Large intestine (tissue), 3 donors: ENCODE results near the gene ABR. TPM values are rescaled to one million over a fixed set of nuclear protein-coding genes. Genes with fewer than 3 reads are reported as not detected.
"Not testable (repeated sequence)": the region's sequence is repeated elsewhere in the genome, so short reads cannot be mapped to it uniquely, and the experiment has no call there.

Experiments
- DNase-seq, 2 donors: peaks; one replicate each; pipeline versions ENCODE4 v3.0.0 to v3.0.0-alpha.2; 2013
- H3K27ac ChIP-seq: one replicate; pipeline ENCODE4 v1.5.1; 2013; ENCODE audit warnings: low read length
- H3K27me3 ChIP-seq: 2 replicates; pipeline ENCODE4 v1.6.1; 2013; ENCODE audit warnings: low read length; ENCODE audit not compliant: control insufficient read depth, insufficient read depth
- H3K36me3 ChIP-seq: 2 replicates; pipeline ENCODE4 v1.6.1; 2013; ENCODE audit warnings: low read length; ENCODE audit not compliant: control insufficient read depth, insufficient read depth
- H3K4me1 ChIP-seq: one replicate; pipeline ENCODE4 v1.6.1; 2013; ENCODE audit warnings: low read length; ENCODE audit not compliant: control insufficient read depth, insufficient read depth
- H3K4me3 ChIP-seq: one replicate; pipeline ENCODE4 v1.5.1; 2013; ENCODE audit warnings: low read length
- H3K9me3 ChIP-seq: one replicate; pipeline ENCODE4 v1.6.1; 2013; ENCODE audit warnings: mild to moderate bottlenecking, low read depth, low read length, moderate library complexity; ENCODE audit not compliant: control insufficient read depth
- WGBS: methylation state at CpG from one replicate; pipeline ENCODE4 v1.1.5; 2013; ENCODE audit warnings: low lambda C conversion rate; ENCODE audit not compliant: insufficient coverage; 5-methylcytosine and 5-hydroxymethylcytosine counted together
- polyA plus RNA-seq: library from polyadenylated mRNA; unstranded; fragments of 120-200 nt; gene quantifications from one replicate; pipeline ENCODE4 v1.2.1, GENCODE V29; 2013

ABR gene
- polyA plus RNA-seq, 1 donor: 125 TPM

GRCh38 chr17:1130191-1130590 is 49.6 kb downstream of the ABR start:
- H3K9me3 ChIP-seq: peaks cover 5% of the 10 kb centered on the region
- no peaks in the 10 kb centered on the region for H3K27me3 ChIP-seq
- no peaks in the 10 kb centered on the region for H3K36me3 ChIP-seq
- WGBS: no CpG with 5 or more reads among the region's 11 CpGs
- no peak overlapping the region for H3K4me3 ChIP-seq
- no peaks in the 10 kb centered on the region for H3K4me1 ChIP-seq
- no peak overlapping the region for H3K27ac ChIP-seq
- DNase-seq: no peak

DNA sequence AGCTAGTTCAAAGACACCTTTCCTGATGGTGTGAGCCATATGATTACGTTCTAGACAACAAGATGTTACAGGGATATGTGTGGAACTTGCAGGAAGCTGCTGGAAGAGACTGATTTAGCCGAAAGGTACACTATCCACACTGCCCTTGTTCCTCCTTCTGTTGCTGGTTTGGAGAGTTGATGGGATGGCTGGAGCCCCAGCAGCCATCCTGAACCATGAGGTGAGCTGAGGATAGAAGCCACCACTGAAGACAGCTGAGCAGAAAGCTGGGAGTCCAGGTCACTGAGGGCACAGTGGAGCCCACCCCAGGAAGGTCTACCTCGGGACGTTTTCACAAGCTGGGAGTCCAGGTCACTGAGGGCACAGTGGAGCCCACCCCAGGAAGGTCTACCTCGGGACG is 51.3 kb downstream of the ABR start:
- no CpG with 5 or more reads among the region's 6 CpGs for WGBS
- H3K4me3 ChIP-seq, H3K4me1 ChIP-seq, H3K9me3 ChIP-seq, H3K36me3 ChIP-seq, DNase-seq, H3K27me3 ChIP-seq, H3K27ac ChIP-seq: not testable (repeated sequence)

DNA sequence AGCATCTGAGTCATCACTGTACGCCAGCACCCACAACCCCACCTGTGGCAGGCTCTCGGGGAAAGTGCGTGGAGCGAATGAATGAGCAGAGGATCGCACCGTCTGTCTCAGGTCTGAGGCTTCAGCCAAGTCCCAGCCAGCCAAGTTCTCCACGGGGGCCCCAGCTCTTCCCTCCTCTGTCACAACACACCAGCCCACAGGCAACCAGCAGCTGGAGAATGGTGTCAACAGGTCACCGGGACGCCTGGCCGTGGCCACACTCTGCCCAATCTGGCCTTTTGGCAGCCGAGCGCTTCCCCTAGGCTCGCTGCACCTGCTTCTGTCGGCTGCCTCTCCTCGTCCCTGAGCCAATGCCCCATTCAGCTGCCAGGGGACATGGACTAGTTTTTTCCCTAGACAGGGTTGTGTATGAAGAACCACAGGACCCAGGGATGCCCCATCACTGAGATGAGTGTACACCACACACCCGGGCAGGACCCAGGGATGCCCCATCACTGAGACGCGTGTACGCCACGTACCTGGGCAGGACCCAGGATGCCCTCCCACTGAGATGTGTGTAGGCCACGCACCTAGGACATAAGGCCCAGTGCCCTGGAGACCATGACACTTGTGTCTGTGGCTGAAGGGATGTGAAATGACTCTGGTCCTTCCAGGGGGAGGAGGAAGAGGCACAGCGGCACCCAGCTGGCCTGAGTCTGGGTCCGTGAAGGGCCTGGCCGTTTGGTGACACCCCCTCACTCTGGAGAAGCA is 52.8 kb downstream of the ABR start:
- peaks cover 5% of the 10 kb centered on the region for H3K9me3 ChIP-seq
- WGBS: no CpG with 5 or more reads among the region's 24 CpGs
- no peaks in the 10 kb centered on the region for H3K27me3 ChIP-seq
- H3K36me3 ChIP-seq: no peaks in the 10 kb centered on the region
- DNase-seq: no peak
- H3K4me3 ChIP-seq: no peak overlapping the region
- no peak overlapping the region for H3K27ac ChIP-seq
- peaks cover 18% of the 10 kb centered on the region for H3K4me1 ChIP-seq

DNA sequence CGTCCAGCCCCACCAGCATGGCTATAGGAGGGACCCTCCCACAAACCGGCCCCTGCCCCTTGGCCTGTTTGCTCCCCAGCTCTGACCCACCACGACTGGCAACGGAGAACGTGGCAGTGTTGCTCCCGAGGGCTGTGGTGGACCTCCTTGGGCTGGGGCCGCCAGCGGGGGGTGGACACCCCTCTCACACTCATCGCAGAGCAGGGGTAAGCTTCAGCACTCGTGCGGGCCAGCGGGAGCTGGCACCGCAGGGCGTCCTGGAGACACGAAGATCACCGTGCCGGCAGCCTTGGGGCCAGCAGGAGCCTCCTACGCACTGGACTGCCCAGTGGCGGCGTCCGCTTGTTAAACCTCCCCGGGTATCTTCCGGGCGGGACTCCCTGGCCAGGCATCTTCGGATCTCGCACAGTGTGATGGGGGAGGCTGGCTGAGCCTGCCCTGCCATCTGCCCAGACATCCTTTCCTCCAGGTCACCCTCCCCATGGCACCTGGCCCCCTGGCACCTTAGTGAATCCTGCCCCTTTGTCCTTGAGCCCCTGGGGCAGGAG is 53.5 kb downstream of the ABR start:
- Histone ChIP-seq H3K9me3 (peaks cover 5% of the 10 kb centered on the region), H3K27me3 (no peaks in the 10 kb centered on the region), H3K36me3 (no peaks in the 10 kb centered on the region), H3K4me1 (peaks cover 19% of the 10 kb centered on the region), H3K27ac (no peak overlapping the region), H3K4me3 (no peak overlapping the region)
- WGBS: no CpG with 5 or more reads among the region's 26 CpGs
- DNase-seq: no peak

GRCh38 chr17:1125788-1126145 is 54.0 kb downstream of the ABR start:
- WGBS: no CpG with 5 or more reads among the region's 11 CpGs
- DNase-seq: no peak
- no peaks in the 10 kb centered on the region for H3K36me3 ChIP-seq
- H3K4me1 ChIP-seq: peaks cover 19% of the 10 kb centered on the region
- no peak overlapping the region for H3K27ac ChIP-seq
- no peaks in the 10 kb centered on the region for H3K27me3 ChIP-seq
- H3K4me3 ChIP-seq: no peak overlapping the region
- peaks cover 5% of the 10 kb centered on the region for H3K9me3 ChIP-seq

DNA sequence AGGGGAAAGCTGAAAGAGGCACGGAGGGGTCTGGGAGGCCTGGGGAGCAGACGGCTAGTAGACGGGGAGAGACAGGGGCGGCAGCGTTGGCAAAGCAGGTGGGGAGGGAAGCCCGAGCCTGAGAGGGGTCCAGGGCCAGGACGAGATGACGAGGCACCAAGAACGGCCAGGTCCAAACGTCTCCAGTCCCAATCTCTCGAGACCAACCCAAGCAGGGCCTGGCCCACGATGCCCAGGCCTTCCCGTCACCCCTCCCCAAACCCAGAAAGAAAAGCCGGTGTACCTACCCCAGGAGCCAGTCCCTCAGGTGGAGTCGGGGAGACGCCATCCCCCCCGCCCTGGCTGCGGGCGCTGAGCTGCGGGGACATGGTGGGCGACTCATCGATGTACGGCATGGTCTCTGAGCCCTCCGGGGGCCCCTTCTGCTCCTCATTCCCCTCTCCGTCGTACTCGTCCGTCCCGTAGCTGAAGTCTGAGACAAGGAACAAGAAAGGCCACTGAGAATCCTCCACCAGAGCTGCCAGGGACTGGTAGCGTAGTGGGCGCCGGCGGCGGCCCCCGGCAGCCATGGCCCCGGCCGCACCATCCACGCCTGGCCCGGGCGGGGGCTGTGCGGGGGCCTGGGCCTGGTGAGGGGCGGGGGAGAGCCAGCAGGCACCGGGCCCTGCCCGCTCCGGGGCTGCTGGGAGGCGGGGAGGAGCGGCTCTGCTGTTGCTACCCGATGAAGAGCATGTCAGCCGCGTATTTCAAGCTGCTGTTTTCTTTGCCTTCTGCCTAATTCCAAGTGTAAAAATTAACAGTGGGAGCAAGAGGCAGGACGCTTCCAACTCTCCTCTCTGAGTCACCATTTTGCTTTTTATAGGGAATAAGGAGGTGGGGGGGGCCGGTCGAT is 54.6 kb downstream of the ABR start:
- no CpG with 5 or more reads among the region's 53 CpGs for WGBS
- no peak for DNase-seq
- Histone ChIP-seq H3K4me1 (peaks cover 19% of the 10 kb centered on the region), H3K9me3 (peaks cover 5% of the 10 kb centered on the region), H3K4me3 (no peak overlapping the region), H3K27ac (no peak overlapping the region), H3K36me3 (no peaks in the 10 kb centered on the region), H3K27me3 (no peaks in the 10 kb centered on the region)

DNA sequence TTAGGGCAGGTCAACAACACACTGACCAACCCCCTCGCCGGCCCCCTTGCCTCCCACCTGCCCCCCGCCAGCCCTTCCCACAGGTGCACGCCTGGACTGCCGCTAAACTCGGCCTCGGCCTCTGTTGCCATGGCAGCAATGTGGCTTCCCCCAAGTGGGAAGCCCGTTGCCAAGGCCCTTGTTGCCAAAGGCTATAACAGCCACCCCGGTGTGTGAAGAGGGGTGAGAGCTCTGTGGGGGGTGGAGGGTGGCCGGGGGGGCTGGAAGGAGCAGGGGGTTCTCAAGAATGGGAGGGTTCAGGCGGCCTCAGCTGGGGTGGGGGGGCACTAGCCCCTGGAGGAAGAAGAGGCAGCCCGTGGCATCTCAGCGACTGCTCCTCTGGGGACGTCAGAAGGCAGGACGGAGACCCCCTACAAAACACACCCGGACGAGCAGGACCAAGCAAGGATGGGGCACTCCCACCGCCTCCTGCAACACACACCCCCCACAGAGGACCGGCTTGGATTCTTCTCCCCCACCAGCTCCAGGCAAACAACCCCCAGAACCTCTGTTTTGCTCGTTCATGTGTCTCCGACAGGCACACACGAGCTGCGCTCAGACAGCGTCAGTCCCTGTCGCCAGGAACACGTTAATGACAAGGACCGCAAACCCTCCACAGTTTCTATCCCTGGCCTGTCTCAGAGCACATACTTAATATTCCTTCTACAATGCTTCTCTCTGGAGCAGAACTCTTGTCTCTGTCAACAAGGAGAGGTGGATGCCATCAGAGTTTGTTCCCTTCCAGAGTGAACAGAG is 55.7 kb downstream of the ABR start:
- H3K27me3 ChIP-seq: no peaks in the 10 kb centered on the region
- H3K36me3 ChIP-seq: no peaks in the 10 kb centered on the region
- DNase-seq: no peak
- WGBS: no CpG with 5 or more reads among the region's 27 CpGs
- H3K4me3 ChIP-seq: no peak overlapping the region
- H3K9me3 ChIP-seq: peaks cover 5% of the 10 kb centered on the region
- H3K4me1 ChIP-seq: peaks cover 19% of the 10 kb centered on the region
- no peak overlapping the region for H3K27ac ChIP-seq

- H3K36me3 ChIP-seq: no peaks in the 10 kb centered on the region
- no peak for DNase-seq
- no peak overlapping the region for H3K4me3 ChIP-seq
- no peaks in the 10 kb centered on the region for H3K27me3 ChIP-seq
- H3K4me1 ChIP-seq: peaks cover 19% of the 10 kb centered on the region
- WGBS: no CpG with 5 or more reads among the region's 24 CpGs
- H3K27ac ChIP-seq: no peak overlapping the region
- H3K9me3 ChIP-seq: peaks cover 5% of the 10 kb centered on the region
Measured at GRCh38 chr17:1123393-1123831, 56.4 kb downstream of the ABR start.

DNA sequence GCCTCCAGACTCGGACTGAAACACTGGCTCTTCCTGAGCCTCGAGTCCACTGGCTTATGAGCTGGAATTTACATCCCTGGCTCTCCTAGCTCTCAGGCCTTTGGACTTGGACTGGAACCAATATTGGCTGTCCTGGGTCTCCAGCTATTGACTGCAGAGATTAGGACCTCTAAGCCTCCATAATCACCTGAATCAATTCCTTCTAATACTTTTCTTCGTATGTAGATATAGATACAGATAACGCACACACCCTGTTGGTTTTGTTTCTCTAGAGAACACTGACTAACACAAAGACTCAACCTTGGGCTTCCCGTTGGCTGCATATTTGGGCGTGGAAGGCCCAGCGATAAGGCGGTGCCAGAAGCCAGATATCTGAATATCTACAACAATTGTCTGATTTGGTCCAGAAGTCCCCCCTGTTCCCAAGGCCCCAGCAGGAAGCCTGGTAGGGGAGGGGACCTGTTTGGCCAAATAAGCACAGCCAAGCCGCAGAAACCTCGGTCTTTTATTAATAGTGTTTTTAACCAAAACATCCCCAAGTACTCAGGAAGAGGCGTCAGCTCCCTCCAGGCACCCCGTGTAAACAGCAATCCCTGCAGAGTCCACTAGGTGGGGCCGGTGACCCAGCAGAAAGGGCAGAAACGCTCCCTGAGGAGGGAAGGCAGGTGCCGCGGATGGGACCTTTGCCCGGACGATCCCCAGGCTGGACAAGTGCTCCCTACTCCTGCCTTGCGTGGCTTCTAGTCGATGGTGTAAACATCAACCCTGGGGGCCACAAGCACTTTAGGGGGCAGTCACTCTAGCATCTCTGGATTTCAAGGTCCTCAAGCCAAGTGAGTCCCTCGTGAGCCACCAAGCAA is 57.0 kb downstream of the ABR start:
- no peak overlapping the region for H3K4me3 ChIP-seq
- H3K4me1 ChIP-seq: peaks cover 19% of the 10 kb centered on the region
- no peaks in the 10 kb centered on the region for H3K27me3 ChIP-seq
- H3K9me3 ChIP-seq: peaks cover 3% of the 10 kb centered on the region
- DNase-seq: peak; percentile 84 to 85
- H3K27ac ChIP-seq: peak overlapping the region; percentile 44
- H3K36me3 ChIP-seq: no peaks in the 10 kb centered on the region
- 46% methylated on average over 2 of the region's 21 CpGs for WGBS
